Cerebellar nuclear complex (tissue), 1 donor: ENCODE measurements around the gene SFXN3.
A peak's percentile ranks its signal among the peaks of the same experiment; 100 is the strongest.

Source experiments
- DNase-seq, 2 experiments: peaks; one replicate each; lab custom pipeline; 2025; lab: John Stamatoyannopoulos, UW

Gene SFXN3

DNA sequence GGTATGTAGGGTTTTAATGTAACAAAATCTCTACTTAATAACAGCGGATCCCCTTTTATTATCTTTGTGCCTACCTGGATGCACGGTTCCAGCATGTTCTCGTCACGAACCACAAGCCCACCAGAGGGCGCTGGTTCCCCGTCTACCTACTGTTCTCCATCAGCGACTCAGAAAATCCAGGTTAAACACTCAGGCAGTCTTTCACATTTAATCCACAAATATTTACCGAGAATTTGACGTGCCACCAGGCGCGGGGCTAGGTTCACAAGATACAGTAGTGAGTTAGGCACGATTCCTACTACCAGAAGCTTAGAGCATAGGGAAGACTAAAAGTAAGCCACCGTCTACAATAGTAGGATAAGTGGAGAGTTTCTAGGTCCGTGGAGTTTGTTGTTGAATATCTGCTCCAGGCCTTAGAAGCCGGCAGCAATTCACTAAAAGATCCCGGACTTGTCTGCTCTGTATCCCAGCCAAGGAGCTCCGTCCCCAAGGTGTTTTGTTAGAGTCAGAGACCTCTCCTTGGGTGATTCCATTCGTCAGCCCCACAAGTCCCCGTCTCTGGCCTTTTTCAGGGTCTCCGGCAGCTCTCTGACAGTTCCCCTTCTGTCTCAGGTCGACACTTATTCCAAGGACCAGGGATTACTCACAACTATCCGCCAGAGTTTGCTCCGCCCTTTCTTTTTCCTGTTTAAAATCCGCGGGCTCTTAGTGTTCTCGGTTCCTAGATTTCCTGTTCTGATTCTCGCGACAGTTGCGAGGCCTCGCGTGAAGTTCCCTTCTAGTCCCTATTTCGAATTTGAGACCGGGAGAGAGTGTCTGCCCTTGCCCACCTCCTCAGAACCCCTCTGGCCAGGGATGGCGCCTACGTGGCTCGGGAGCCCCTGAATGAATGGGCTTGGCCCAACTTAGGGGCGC, 29.3 kb downstream of the SFXN3 start:
- DNase-seq: peak in 1 of 2 experiments; percentile 55

- peak in 1 of 2 experiments; percentile 55 for DNase-seq
These were observed 30.1 kb downstream of the SFXN3 start for GRCh38 chr10:101060951-101061623.

DNA sequence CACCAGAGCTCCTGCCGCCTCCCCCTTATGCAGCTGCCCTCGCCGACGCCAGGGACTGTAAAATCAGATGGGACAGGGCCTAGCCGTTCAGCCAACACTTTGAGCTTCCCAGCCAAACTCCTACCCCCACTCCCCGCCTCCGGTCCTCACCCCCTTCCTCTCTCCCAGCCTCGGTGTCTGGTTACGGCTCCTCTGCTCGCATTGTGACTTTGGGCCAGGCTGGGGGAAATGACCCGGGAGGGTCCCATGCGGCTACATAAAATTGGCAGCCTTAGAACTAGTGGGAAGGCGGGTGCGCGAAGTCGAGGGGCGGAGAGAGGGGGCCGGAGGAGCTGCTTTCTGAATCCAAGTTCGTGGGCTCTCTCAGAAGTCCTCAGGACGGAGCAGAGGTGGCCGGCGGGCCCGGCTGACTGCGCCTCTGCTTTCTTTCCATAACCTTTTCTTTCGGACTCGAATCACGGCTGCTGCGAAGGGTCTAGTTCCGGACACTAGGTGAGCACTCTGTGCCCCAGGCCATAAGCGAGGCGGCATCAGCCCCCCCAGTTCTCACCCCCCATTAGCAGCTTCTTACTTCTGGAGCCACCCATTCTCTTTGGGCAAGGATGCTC, 30.7 kb downstream of the SFXN3 start, which contains the start of gene KAZALD1:
Gene KAZALD1 (plus strand): TSS at position 366 of the 608 bp plus-strand sequence. CDS start 604 bp downstream, outside the sequence.
- no peak for DNase-seq

GRCh38 chr10:101062232-101063049, 31.4 kb downstream of the SFXN3 start:
- no peak for DNase-seq

DNA sequence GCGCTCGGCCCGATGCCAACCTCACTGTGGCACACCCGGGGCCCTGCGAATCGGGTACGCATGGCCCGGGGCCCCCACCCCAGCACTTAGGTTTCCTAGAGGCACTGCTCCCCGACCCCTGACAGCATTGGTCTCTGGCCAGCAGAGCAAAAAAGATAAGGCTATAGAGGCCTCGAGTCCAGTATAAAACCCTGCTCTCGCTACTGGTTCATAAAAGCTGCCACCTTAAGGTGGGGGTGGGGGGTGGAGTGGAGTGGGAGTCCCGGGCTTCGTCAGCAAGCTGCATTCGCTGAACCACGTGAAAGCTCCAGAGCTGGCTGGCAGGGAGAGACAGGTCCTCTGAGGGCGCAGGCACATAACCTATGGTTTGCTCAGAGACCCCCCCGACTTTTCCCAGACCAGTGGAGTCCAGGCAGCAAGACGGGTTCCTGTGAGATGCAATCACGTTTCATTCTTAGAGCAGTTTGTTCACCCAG, 32.1 kb downstream of the SFXN3 start:
- DNase-seq: no peak

DNA sequence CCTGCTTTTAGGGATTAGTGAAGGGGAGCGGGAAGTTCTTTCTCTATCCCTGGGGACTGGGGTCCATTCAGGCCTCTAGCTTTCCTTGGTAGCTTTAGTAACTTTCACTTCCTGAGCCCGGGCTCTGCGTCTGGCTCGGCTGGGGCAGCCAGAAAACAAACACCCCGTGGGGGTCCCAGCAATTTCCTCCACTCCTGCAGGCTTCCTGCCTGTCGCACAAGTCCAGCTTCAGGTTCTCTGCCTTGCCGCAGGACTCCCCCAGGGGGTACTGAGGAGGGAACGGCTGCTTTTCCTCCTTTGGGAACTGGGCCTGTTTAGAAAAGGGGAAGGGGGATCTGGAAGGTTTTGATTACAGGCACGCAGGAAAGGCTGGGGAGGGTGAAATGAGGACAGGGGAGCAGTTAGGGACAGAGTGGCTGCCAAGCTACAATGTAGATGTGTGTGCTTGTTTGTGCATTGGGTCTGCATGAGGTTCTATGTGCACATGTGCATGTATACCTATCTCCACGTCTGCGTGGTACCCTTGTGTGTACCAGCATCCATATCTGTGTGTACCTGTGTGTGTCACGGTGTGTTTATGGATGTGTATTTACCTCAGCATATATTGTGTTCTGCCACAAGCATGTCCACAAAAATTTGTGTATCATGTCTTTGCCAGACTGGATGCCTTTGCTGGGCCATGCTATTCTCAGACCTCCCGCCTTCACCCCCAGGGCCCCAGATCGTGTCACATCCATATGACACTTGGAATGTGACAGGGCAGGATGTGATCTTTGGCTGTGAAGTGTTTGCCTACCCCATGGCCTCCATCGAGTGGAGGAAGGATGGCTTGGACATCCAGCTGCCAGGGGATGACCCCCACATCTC, 32.7 kb downstream of the SFXN3 start:
- DNase-seq: no peak

DNA sequence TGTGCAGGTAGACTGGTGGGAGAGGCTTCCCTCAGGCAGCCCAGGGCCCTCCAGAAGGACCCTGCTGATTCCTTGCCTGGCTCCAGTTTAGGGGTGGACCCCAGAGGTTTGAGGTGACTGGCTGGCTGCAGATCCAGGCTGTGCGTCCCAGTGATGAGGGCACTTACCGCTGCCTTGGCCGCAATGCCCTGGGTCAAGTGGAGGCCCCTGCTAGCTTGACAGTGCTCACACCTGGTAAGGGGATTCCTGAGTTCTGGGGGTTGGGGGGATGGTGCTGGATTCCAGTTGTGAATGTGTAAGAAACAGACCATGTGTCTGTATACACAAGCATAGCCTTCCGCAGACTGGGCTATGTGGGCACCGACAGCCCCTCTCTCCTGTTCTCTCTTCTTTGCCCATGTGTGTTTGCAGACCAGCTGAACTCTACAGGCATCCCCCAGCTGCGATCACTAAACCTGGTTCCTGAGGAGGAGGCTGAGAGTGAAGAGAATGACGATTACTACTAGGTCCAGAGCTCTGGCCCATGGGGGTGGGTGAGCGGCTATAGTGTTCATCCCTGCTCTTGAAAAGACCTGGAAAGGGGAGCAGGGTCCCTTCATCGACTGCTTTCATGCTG, 33.5 kb downstream of the SFXN3 start:
- DNase-seq: no peak

DNA sequence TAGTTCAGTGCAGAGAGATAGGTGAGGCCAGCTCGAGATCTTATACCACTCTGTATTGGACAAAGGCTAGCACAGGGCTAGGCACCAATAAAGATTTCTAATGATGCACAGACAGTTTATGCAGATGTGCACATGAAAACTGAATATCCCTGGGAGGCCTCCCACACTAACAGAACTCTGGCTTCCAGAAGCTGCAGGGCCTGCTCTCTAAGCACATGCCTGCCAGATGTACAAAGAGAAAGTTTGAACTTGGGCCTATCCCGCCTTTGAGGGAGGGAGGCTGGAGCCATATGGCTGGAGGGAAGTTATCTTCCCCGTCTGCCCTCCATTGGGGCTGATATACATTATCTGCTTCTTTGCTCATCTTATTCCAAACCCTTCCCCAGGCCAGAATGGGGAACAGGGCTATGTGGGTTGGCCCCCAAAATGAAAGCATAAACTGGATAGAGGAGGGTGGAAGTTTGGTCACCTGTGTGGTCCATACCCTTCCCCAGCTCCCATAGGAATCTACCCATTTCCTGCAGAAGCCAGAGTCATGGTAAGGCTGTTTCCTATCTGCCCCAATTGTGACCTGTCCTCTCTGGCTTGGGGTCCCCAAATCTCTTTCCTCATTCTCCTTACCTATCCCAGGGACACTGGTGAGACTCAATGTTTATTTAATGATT, 34.6 kb downstream of the SFXN3 start:
- DNase-seq: no peak

- DNase-seq: no peak
These were observed 35.3 kb downstream of the SFXN3 start for GRCh38 chr10:101066146-101066895.

DNA sequence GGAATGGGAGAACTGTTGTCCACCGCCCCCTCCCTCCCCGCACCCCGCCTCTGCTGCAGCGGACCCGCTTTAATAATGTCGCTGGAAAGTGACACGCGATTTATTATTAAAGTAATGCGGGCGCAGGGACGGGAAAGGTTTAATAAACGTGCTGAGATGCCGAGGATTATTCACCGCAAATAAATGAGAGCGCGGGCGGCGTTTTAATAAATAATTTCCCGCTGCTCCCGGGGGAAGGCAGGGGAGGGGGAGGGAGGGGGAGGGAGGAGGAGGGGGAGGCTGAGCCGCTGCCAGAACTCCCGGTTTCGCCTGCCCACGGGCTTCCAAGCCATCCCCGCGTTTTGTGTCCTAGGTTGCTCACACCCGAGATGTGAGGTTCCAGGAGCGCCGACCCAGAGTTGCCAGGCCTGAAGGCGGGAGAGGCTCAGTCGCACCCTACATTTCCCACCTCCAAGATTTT, 35.9 kb downstream of the SFXN3 start:
- DNase-seq: no peak

- peak in 1 of 2 experiments; percentile 4 for DNase-seq
These were observed 36.5 kb downstream of the SFXN3 start for GRCh38 chr10:101067356-101068083.

DNA sequence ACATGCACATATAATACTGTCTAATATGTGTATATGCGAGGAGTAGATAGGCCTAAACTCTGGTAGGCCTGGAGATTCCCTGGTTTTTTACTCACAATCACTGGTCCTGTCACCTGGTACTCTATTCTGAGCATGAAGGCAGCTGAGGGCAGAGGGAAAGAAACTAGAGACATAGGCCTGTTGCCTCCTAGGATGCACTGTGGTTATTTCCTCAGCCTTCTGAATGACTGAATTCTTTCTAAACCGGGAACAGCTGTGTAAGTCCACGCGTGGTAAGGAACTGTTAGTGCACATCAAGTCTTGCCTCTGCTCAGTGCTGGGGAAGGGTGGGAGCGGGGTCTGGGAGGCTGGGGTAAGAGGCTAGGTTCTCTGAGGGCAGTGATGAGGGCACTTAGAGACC, 38.4 kb downstream of the SFXN3 start:
- no peak for DNase-seq

GRCh38 chr10:101070098-101070497, 39.1 kb downstream of the SFXN3 start:
- no peak for DNase-seq

GRCh38 chr10:101071267-101071884, 40.3 kb downstream of the SFXN3 start:
- DNase-seq: no peak

- no peak for DNase-seq
These were observed 40.9 kb downstream of the SFXN3 start for GRCh38 chr10:101071885-101072433.

GRCh38 chr10:101072923-101073322, 41.9 kb downstream of the SFXN3 start:
- no peak for DNase-seq

- no peak for DNase-seq
These were observed 42.6 kb downstream of the SFXN3 start for GRCh38 chr10:101073631-101074030.
